HepG2 (cell line): ENCODE results near the gene LIN7A. TPM values are rescaled to one million over a fixed set of nuclear protein-coding genes. Genes with fewer than 3 reads are reported as not detected.

Source experiments
- ADNP ChIP-seq: sonication (generic); formaldehyde crosslinking; IDR thresholded peaks from 2 replicates; pipeline ENCODE4 v1.4.0; 2020; ENCODE audit warnings: missing genetic modification reagents
- CBX2 ChIP-seq, 2 experiments: fragments of 200-600 bp in 1 of 2; sonication (generic); formaldehyde crosslinking in 1 of 2; IDR thresholded peaks; 2 replicates each; pipeline versions ENCODE4 v1.7.0 to v1.8.1; 2018 to 2022; ENCODE audit warnings: low read depth in 2 of 2, low read length in 1 of 2, mild to moderate bottlenecking in 1 of 2, missing genetic modification reagents in 1 of 2
- CENPBD1 ChIP-seq: sonication (generic); formaldehyde crosslinking; IDR thresholded peaks from 2 replicates; pipeline ENCODE4 v1.8.0; 2022; ENCODE audit warnings: missing genetic modification reagents, low read depth, mild to moderate bottlenecking, borderline replicate concordance
- CTCF ChIP-seq: sonication (generic); formaldehyde crosslinking; IDR thresholded peaks from 2 replicates; pipeline ENCODE4 v1.5.0; 2020; ENCODE audit warnings: mild to moderate bottlenecking, missing genetic modification reagents, moderate library complexity
- EED ChIP-seq: sonication (generic); formaldehyde crosslinking; IDR thresholded peaks from 2 replicates; pipeline ENCODE4 v1.5.0; 2020; ENCODE audit warnings: mild to moderate bottlenecking, missing genetic modification reagents
- GZF1 ChIP-seq: sonication (generic); formaldehyde crosslinking; IDR thresholded peaks from 2 replicates; pipeline ENCODE4 v1.5.1; 2020; ENCODE audit warnings: mild to moderate bottlenecking, missing genetic modification reagents
- HBP1 ChIP-seq: IDR thresholded peaks from 2 replicates; pipeline ENCODE4 v1.6.1; 2016; ENCODE audit warnings: low read depth, control low read depth
- IKZF5 ChIP-seq: IDR thresholded peaks from 2 replicates; pipeline ENCODE4 v1.6.1; 2018; ENCODE audit warnings: missing genetic modification reagents, mild to moderate bottlenecking, missing compliant biosample characterization
- KMT2A ChIP-seq: sonication (generic); formaldehyde crosslinking; IDR thresholded peaks from 2 replicates; pipeline ENCODE4 v1.4.0; 2020; ENCODE audit warnings: missing genetic modification reagents
- NCOA2 ChIP-seq: sonication (generic); formaldehyde crosslinking; IDR thresholded peaks from 2 replicates; pipeline ENCODE4 v1.8.0; 2022; ENCODE audit warnings: inconsistent platforms
- NFE2L1 ChIP-seq: sonication (generic); formaldehyde crosslinking; IDR thresholded peaks from 2 replicates; pipeline ENCODE4 v1.4.0; 2020; ENCODE audit warnings: missing genetic modification reagents, mild to moderate bottlenecking, borderline replicate concordance
- RFXANK ChIP-seq: IDR thresholded peaks from 2 replicates; pipeline ENCODE4 v1.6.1; 2016
- SAP130 ChIP-seq: IDR thresholded peaks from 2 replicates; pipeline ENCODE4 v1.6.1; 2016; ENCODE audit warnings: low read depth
- TBL1XR1 ChIP-seq: fragments of 150-350 bp; IDR thresholded peaks from 2 replicates; pipeline ENCODE4 v1.6.1; 2014; ENCODE audit warnings: borderline replicate concordance, low read length; ENCODE audit not compliant: partially characterized antibody
- TRIM22 ChIP-seq: fragments of 450-650 bp; IDR thresholded peaks from 2 replicates; pipeline ENCODE4 v1.6.1; 2017
- ZMYM4 ChIP-seq: sonication (generic); formaldehyde crosslinking; IDR thresholded peaks from 2 replicates; pipeline ENCODE4 v1.8.1; 2023; ENCODE audit warnings: mild to moderate bottlenecking, missing genetic modification reagents
- ZNF136 ChIP-seq: sonication (generic); formaldehyde crosslinking; IDR thresholded peaks from 2 replicates; pipeline ENCODE4 v1.8.1; 2022; ENCODE audit warnings: low read depth, mild to moderate bottlenecking, moderate library complexity, missing genetic modification reagents
- ZNF251 ChIP-seq: sonication (generic); formaldehyde crosslinking; IDR thresholded peaks from 2 replicates; pipeline ENCODE4 v1.9.0; 2021; ENCODE audit warnings: mild to moderate bottlenecking, missing genetic modification reagents
- ZNF253 ChIP-seq: sonication (generic); formaldehyde crosslinking; IDR thresholded peaks from 2 replicates; pipeline ENCODE4 v1.8.0; 2022; ENCODE audit warnings: mild to moderate bottlenecking, missing genetic modification reagents, borderline replicate concordance
- ZNF34 ChIP-seq: sonication (generic); formaldehyde crosslinking; IDR thresholded peaks from 2 replicates; pipeline ENCODE4 v1.4.0; 2020; ENCODE audit warnings: mild to moderate bottlenecking, missing genetic modification reagents, borderline replicate concordance
- ZNF430 ChIP-seq: sonication (generic); formaldehyde crosslinking; IDR thresholded peaks from 2 replicates; pipeline ENCODE4 v1.9.0; 2021; ENCODE audit warnings: mild to moderate bottlenecking, missing genetic modification reagents
- ZNF691 ChIP-seq: sonication (generic); formaldehyde crosslinking; IDR thresholded peaks from 2 replicates; pipeline ENCODE4 v1.4.0; 2020; ENCODE audit warnings: missing genetic modification reagents, low read depth, mild to moderate bottlenecking, borderline replicate concordance
- ZNF773 ChIP-seq: sonication (generic); formaldehyde crosslinking; IDR thresholded peaks from 2 replicates; pipeline ENCODE4 v1.4.0; 2020; ENCODE audit warnings: missing genetic modification reagents, borderline replicate concordance
- ZNF780A ChIP-seq: sonication (generic); formaldehyde crosslinking; IDR thresholded peaks from 2 replicates; pipeline ENCODE4 v1.8.0; 2022; ENCODE audit warnings: mild to moderate bottlenecking, missing genetic modification reagents, moderate library complexity
- polyA plus RNA-seq, 8 experiments: library from polyadenylated mRNA; depleted of rRNA in 3 of 8; stranded (reverse) in 7 of 8; unstranded in 1 of 8; fragments of >200 nt; fragmentation: Illumina TruSeq in 4 of 8; extraction: Trizol in 4 of 8; gene quantifications; 2 replicates each; pipeline versions ENCODE4 v1.2.1 to v1.2.3, GENCODE V29; 2011 to 2016; ENCODE audit warnings: low read depth in 4 of 8, missing spikeins in 1 of 8, mixed read lengths in 1 of 8; ENCODE audit not compliant: insufficient read depth in 1 of 8
- total RNA-seq, 5 experiments: library from RNA; depleted of rRNA; stranded (reverse); fragments of >200 nt; fragmentation: Illumina TruSeq; extraction: Trizol; gene quantifications; 2 replicates each; pipeline ENCODE4 v1.2.3, GENCODE V29; 2016; ENCODE audit warnings: low read depth in 1 of 5

Gene LIN7A
- total and polyA plus RNA-seq, 2 of the 13 experiments (the other 11 are each of a cell fraction or from before 2014, with no cell fraction given): 18.5 to 19.2 TPM

- TF ChIP-seq IKZF5 (CRISPR knock-in tag) (peak; percentile 65; the same call in 1 of the 2 replicates), ADNP (CRISPR knock-in tag) (no peak), GZF1 (no peak), ZNF253 (CRISPR knock-in tag) (no peak), CTCF (CRISPR knock-in tag) (no peak), CENPBD1 (CRISPR knock-in tag) (no peak), TBL1XR1 (no peak), KMT2A (0 out of 2 replicates have a peak, but pooled peaks have one; percentile 26), CBX2 (IDR thresholded peaks at IDR 0.05; ENCODE audit: low read depth, low read length) (no peak), CBX2 (CRISPR knock-in tag; IDR thresholded peaks at IDR 0.05; ENCODE audit: low read depth) (no peak), ZNF34 (CRISPR knock-in tag) (no peak), ZNF430 (CRISPR knock-in tag) (no peak), ZNF251 (CRISPR knock-in tag) (no peak), ZMYM4 (peak; percentile 84), TRIM22 (no peak), EED (CRISPR knock-in tag) (no peak), NFE2L1 (peak; percentile 76; the same call in 1 of the 2 replicates), ZNF773 (CRISPR knock-in tag) (no peak), ZNF780A (no peak), HBP1 (no peak), RFXANK (CRISPR knock-in tag) (no peak), ZNF136 (CRISPR knock-in tag) (no peak), NCOA2 (CRISPR knock-in tag) (peak; percentile 71), ZNF691 (CRISPR knock-in tag) (no peak), SAP130 (CRISPR knock-in tag) (peak; percentile 53)
These were observed 159.7 kb downstream of the LIN7A start (continued) for GRCh38 chr12:80778005-80778541.
